ENCODE measurements around the gene CEACAM4.
A peak's percentile ranks its signal among the peaks of the same experiment; 100 is the strongest.
"Not testable (repeated sequence)": the region's sequence is repeated elsewhere in the genome, so short reads cannot be mapped to it uniquely, and the experiment has no call there.

The CEACAM4 gene

DNA sequence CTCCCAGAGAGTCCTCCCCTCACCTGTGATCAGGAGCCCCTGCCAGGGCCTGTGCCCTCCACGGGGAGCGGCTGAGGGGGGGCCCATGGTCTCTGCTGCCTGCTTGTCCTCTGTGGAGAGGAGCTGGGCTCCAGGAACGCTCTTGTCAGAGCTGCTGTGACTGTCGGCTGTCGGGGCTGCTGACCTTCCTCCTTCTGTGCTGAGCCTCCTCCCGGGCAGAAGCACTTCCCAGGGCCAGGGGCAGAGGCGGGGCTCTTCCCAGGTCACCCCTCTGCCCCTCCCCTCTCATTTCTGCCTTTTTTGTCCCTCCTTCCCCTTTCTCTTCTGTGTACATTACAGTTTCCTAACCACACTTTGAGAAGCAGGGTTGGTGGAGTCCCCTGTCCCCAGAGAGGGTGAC lies at the start of gene CEACAM4:
TSS of gene CEACAM4 (minus strand) at position 198 of the 400 bp plus-strand sequence. CDS start at position 87, 111 bp downstream.
- DNase-seq (ENCODE audit: low read depth): no peak

DNA sequence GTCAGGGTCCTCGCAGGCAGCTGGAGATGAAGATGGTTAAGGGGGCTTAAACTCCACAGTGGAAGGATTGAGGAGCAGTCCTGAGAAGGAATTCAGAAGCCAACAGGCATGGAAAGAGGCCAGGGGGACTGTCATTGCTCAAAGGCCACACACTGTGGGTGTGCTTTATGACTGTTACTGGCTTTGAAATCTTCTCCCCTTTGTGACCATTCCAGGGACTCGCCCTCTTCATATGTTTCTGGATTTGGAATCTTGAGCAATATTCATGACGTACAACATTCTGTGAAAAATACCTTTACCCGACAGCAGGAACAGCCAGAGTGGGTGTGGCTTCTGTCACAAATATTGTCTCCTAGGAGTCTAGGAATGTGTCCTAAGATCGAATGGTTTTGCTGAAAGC lies 44.6 kb upstream of the CEACAM4 start:
- DNase-seq (ENCODE audit: low read depth): no peak

DNA sequence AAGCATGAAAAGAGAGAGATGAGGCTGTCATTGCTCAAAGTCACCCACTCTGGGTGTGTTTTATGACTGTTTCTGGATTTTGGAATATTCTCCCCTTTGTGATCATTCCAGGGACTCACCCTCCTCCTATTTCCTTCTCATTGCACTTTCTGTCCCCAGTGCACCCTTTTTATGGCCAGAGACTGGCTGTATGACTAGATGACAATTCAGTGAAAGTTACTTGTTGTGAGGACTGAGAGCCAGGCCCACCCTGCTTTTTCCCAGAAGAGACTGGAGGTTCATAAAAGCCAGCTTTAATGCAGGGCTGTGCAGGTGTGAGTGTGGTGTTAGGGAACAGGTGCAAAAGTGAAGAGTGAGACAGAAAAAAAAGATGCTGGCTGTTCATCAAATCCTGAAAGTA lies 43.9 kb upstream of the CEACAM4 start:
- no peak for DNase-seq (ENCODE audit: low read depth)

DNA sequence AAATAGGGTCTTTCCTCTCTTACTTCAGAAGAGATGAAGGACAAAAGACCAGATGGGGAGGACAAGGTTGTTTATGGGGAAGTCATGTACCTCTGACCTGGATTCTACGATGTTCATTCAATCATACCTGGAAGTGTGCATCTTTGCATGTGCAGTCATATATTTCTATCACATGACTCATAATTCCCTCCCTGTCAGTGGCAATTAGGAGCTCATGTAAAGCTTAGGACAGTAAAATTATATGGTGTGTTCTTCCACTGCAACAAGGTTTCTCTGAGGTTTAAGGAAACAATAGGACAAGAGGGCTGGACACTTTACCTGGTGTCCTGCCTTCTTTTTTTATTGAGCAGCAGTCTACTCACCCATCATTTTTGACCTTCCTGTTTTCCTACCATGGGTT lies 41.4 kb upstream of the CEACAM4 start:
- DNase-seq (ENCODE audit: low read depth): no peak

DNA sequence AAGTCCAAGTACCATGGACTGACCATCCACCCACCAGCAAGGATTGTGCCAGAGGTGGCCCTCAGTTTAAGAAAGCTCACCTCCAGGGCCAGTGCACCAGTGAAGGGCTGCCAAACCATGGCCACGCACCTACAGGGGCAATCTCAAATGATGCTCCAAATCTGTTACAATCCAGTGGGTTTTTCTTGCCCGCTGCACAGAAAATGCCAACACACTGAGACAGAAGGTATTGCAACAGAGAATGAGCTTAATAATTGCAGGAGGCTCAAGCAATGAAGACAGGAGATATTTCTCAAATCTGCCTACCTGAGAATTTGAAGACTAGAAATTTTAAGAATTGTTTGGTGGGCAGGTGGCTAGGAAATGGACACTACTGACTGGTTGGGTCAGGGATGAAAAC lies 39.2 kb upstream of the CEACAM4 start:
- no peak for DNase-seq (ENCODE audit: low read depth)

DNA sequence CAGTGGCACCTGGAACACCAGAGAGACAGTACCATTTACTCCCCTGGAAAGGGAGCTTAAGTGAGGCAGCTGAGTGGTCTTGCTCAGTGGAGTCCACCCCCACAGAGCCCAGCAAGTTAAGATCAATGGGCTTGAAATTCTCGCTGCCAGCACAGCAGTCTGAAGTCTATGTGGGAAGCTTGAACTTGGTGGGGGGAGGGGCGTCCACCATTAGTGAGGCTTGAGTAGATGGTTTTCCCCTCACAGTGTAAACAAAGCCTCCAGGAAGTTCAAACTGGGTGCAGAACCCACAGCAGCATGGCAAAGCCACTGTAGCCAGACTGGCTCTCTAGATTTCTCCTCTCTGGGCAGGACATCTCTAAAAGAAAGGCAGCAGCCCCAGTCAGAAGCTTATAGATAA lies 30.3 kb upstream of the CEACAM4 start:
- no peak for DNase-seq (ENCODE audit: low read depth)

DNA sequence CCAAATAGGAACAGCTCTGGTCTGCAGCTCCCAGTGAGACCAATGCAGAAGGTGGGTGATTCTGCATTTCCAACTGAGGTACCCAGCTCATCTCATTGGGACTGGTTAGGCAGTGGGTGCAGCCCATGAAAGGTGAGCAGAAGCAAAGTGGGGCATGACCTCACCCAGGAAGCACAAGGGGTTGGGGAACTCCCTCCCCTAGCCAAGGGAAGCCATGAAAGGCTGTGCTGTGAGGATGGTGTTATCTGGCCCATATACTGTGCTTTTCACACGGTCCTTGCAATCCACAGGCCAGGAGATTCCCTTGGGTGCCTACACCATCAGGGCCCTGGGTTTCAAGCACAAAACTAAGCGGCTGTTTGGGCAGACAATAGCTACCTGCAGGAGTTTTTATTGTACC lies 29.9 kb upstream of the CEACAM4 start:
- not testable (repeated sequence) for DNase-seq (ENCODE audit: low read depth)

DNA sequence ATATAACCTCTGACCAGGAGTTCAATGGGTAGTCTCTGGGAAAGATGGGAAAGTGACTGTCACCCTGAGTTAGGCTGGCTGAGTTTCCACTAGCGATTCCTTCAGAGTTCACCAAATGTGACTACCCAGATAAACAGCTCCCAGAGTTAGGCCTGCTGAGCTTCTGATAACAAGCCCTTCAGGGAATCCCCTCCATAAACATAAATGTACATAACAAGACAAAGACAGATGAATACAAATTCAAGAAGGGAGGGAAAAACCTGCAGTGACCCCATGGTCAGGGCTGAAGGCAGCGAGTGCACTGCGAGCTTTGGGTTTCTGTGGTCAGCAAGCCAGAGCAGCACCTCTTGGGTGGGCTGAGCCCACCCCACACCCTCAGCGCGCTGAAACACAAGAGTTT lies 25.4 kb upstream of the CEACAM4 start:
- DNase-seq (ENCODE audit: low read depth): no peak

DNA sequence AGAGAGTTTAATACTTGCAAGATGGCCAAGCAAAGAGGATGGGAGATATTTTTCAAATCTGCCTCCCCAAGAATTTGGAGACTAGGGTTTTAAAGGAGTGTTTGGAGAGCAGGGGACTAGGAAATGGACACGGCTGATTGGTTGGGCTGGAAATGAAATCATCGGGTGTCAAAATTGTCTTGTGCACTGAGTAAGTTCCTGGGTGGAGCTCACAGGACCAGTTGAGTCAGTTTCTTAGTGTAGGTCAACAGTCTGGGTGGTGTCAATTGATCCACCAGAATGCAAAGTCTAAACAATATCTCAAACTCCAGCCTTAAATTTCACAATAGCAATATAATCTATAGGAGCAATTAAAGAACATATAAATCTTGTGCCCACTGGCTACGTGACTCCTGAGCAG lies 23.0 kb upstream of the CEACAM4 start:
- DNase-seq (ENCODE audit: low read depth): no peak

DNA sequence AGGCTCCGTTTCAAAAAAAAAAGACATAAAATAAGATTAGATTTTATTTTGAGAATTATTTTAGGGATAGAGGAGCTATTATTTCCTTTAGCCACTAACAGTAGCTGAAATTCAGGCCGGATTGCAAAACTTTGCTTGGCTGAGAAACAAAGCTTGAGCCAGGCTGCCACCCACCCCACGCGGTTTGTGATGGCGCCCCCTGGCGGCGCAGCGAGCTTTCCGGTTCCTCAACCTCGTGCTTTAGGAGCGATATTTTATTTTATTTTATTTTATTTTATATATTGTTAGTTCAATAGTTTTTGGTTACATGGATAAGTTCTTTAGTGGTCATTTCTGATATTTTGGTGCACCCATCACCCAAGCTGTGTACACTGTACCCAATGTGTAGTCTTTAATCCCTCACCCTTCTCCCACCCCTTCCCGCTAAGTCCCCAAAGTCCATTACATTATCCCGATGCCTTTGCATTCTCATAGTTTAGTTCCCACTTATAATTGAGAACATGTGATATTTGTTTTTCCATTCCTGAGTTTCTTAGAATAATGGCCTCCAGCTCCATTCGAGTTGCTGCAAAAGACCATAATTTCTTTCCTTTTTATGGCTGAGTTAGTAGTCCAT lies 19.8 kb upstream of the CEACAM4 start:
- peak; percentile 35 for DNase-seq (ENCODE audit: low read depth)

DNA sequence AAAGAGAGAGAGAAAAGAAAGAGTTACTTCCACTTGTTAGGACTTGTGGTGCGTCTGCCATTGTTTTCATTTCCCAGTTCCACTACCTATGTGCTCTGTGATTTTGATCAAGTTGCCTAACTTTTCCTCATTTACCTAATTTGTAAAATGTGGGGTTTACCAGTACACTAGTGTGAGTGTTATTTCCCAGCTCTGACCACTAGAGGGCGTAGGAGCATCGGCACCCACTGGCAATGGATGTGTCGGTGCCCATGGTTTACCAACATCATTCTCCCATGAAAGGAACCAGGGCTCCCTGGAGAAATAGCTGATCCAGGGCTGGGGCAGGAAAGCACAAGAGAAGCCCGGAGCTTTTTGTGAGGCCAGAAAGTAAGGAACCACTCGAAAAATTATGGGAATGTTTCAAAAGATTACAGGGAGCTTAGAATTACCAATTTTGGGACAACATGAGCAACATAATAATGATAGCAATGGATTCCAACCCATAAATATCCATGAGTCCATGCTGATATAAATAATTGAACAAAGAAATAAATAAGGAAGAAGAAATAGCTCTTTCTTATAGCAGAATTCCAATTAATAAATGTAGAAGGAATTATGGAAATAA lies 15.1 kb upstream of the CEACAM4 start:
- DNase-seq (ENCODE audit: low read depth): peak; percentile 66

DNA sequence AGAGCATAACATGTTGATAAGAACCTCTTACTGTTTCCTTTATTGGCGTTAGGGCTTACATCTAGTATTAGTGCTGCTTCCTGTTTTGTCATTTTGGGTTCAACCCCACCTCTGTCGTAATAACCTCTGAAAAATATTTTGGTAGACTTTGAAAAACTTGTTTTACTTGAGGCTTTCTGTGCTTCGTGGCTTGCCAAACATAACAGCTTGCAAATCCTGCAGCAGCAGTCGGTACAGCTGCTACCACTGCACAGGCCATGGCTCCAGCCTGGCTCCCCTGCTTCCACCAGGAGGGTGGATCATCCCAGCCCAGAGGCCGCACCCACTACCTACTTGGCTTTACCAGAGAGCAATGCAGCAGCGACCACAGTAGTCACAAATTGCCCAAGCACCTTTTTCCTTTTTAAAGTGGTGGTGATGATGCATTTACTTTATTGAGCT lies 11.8 kb upstream of the CEACAM4 start:
- no peak for DNase-seq (ENCODE audit: low read depth)

DNA sequence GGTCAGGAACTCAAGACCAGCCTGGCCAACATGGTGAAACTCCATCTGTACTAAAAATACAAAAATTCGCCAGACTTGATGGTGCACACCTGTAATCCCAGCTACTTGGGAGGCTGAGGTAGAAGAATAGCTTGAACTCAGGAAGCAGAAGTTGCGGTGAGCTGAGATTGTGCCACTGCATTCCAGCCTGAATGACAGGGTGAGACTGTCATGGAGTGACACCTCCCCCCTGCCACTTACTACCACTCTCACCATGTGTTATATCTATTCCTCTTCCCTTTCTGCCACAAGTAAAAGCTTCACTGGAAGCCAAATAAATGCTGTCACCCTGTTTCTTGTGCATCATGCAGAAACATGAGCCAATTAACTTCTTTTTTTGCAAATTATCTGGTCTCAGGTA lies 10.6 kb upstream of the CEACAM4 start:
- DNase-seq (ENCODE audit: low read depth): no peak

DNA sequence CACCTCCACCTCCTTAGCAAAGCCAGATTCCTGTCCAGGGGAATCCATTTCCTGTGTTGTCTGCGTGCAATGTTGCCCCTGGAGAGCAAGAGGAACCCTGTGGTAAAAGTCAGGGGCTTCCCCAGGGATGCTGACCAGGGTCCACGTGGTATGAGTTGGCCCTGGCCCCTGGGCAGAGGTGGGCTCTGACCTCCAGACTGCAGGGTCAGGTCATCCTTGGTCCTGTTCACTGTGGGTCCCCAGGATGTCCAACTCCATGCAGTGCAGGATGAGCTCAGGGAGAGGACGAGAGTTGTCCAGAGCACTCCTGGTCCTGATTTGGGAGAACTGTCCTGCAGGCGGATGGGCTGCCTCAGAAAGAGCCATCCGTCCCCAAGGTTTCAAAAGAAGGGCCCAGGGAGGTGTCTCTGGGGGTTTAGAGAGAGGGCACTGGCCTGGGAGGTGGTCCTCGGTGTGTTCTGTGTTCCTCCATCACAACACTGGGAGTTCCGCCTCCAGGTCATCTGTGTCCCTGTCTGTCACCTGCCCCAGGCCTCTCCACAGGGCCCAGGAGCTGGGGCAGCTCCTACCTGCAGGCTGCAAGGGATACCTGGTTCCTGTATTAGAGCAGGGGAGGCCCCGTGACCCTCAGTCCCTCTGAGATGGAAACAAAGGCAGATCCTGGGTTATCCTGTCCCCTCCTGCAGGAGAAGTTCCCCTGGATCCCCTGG lies 1.2 kb upstream of the CEACAM4 start:
- no peak for DNase-seq (ENCODE audit: low read depth)

DNA sequence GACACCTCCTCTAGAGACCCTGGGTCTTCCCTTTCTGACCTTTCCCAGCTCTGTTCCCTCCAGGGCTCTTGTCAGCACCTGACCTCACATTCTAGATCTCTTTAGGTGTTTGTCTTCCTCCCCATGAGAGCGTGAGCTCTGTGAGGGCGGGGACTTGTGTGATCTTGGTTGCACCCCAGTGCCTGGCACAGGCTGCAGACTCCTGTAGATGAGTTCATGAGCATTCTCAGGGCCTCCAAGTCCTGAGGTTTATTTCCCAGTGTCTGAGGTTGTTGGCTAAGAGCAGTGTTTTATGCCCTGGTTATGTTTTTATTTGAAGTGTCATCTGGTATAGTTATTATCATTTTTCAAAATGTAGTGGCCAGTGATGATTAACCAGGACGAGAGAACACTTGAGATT lies 596 bp downstream of the CEACAM4 start:
- no peak for DNase-seq (ENCODE audit: low read depth)

DNA sequence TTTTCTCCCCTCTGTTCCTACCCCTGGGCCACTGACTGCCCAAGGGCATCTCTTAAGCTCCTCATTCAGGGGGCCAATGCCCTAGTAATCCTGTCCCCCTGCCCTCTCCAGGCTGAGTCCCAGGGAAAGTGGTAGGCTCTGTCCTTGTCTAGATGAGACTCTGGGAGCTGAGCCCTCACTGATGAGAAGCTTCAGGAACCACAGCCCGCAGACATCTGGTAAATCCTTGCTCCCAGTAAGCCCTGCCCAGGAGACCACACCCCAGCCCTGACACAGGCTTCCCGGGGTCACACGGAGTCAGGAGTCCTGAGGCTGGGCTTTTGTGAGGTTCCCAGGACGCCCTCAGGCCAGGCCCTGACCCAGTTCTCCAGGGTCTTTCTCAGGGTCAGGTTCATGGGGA lies 1.9 kb downstream of the CEACAM4 start:
- DNase-seq (ENCODE audit: low read depth): no peak

DNA sequence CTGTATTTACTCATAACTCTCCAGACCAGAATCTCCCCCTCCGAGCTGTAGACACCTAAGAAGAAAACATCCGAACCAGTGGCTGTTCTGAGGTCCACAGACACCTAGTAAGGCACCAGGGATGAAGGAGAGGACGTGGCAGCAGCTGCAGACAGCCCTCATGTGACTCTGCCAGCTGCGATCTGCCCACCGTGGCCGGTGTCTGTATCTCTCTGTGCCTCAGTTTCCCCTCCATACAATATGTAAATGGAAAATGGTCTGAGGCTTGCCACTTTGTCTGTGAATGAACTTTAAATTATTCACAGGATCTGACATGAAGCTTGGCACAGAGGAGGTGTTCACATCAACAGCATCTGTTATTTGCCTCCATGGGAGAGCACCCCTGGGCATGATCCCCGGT lies 2.4 kb downstream of the CEACAM4 start:
- DNase-seq (ENCODE audit: low read depth): no peak

DNA sequence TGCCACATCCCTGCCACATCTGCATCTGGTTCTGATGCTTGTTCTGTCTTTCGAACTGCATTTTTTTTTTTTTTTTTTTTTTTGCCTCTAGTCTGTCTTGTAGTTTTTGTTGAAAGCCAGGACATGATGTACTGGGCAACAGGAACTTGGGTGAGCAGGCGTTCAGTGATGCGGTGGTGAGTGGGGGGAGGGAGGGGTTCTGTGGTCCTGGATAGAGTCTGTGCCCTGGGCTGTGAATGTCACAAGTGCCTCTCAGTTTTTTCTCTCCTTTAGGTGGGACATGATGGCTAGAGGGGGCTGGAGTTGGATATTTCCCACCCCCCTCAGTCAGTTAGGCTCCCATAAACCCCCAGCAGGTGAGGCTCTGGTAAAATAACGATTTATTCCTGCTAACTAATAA lies 3.5 kb downstream of the CEACAM4 start:
- no peak for DNase-seq (ENCODE audit: low read depth)

DNA sequence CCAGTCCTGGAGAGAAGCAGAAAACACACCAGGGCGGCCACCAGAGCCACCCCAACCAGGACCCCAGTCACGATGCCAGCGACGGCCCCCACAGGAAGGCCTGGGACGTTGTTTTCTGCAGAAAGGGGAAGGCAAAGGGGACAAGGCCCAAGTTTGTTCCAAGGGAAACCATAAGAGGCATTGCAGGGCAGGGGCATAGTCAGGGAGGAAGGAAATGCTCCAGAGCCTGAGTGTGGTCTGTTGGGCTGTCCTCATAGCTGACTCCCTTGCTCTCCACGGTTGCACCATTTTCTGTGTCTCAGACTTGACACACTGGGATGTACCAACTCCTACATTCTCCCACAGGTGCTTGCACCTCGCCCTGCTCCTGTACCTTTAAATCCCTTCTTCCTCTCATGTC lies 5.2 kb downstream of the CEACAM4 start:
- DNase-seq (ENCODE audit: low read depth): no peak

DNA sequence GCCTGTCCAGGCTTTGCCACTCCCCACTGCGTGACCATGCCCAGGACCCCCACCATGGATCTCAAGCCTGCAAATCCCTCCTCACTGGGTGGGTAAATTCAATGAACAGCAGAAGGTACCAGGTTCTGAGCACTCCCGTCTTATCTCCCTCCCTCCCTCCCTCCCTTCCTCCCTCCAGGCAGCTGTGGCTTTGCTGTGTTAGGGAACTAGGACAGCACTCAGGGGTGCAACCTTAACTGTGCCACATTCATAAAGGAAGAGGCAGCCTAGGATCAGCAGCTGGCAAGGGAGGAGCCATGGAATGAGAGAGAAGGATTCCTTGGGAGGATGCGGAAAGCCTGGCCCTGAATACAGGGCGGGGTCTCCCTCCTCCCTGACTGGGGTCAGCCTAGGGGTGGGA lies 5.6 kb downstream of the CEACAM4 start:
- DNase-seq (ENCODE audit: low read depth): no peak

DNA sequence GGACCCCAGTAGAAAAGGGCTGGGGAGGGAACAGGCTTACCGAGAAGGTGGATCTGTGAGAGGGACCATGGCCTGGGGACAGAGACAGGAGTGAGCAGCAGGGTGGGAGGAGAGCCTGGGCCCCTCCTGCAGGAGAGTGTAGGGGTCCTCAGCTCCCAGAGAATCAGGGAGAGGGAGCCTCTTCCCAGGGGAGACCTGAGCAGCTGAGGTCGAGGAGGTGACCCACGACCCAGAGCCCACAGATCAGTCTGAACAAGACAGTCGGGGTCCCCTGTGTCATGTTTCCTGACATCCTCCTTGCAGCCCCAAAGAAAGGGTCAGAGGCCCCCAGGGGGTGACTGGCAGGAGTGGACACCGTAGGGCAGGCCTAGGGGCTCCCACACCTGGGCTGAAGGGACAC lies 6.7 kb downstream of the CEACAM4 start:
- no peak for DNase-seq (ENCODE audit: low read depth)

DNA sequence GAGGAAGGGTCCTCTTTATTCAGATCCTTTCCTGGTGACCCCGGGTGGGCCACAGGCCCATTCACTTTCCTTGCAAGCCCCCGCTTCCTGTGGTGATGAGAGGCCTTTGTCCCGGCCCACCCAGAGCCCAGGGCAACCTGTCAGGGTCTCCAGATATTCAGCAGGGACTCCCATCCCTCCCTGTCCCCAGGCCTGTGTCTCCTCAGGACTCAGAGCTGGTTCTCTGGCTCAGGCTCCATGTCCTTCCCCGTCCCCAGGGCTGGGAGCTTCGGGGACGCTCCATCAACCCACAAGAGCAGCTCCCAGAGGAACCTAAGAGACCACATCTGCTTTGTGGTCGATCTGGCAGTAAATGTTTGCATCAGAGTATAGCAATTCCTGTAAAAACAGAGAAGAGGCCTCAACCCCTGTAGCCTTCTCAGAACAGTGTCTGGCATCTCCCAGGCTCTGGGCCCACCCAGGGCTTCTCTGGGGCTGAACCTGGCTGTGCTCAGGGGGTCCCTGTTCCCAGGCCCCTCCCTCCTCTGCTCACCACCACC lies 7.8 kb downstream of the CEACAM4 start:
- no peak for DNase-seq (ENCODE audit: low read depth)
